ENCODE results near the gene TEX54.

DNA sequence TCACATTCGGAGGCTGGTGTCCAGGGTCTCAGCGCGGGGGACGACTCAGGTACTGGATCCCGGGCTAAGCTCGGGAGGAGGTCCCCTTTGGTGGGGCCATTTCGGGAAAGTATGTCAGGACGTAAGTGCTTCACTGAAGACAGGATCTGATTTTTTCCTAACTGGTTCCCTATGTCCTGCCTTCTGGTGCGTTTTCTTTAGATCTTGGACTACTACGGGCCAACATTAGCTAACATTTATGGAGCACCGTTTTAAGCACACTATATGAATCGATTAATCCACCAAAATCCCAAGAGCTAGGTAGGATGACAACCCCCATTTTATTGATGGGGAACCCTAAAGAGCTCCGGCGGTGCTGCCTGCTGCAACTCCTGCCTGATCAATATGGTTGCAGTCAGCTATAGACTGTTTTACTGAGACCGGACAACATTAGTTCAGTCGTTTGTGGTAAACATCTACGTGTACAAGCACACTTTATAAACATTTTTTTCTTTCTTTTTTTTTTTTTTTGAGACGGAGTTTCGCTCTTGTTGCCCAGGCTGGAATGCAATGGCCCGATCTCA lies 23.8 kb upstream of the TEX54 start:
- TF ChIP-seq CTCF (conservative IDR thresholded peaks at IDR 0.05 in 1 of 2, IDR thresholded peaks at IDR 0.05 in 1 of 2; ENCODE audit: low read depth in 1 of 2, low read length in 2 of 2) (no peak), EZH2 (IDR thresholded peaks at IDR 0.05; ENCODE audit: low read length, missing control alignments) (no peak)

Data from fibroblast of lung (primary cell).